22Rv1 (cell line): ENCODE measurements around the gene NUDT4B.
"Not testable (repeated sequence)": the region's sequence is repeated elsewhere in the genome, so short reads cannot be mapped to it uniquely, and the experiment has no call there.

ENCODE experiments used
- CTCF ChIP-seq: fragments of 450-650 bp; IDR thresholded peaks from 2 replicates; pipeline ENCODE4 v1.5.1; 2017; ENCODE audit warnings: mild to moderate bottlenecking
- ZFX ChIP-seq: fragments of 450-650 bp; IDR thresholded peaks from 2 replicates; pipeline ENCODE4 v1.6.1; 2017; ENCODE audit warnings: antibody characterized with exemption, borderline replicate concordance

- not testable (repeated sequence) for TF ChIP-seq CTCF, ZFX
Observed at GRCh38 chr1:148729541-148729940, 19.0 kb upstream of the NUDT4B start.
